Mesodermal cell (in vitro differentiated cells): ENCODE results near the gene CFAP91. TPM values are rescaled to one million over a fixed set of nuclear protein-coding genes. Genes with fewer than 3 reads are reported as not detected.

Experiments used
- H3K27ac ChIP-seq: 2 replicates; pipeline ENCODE4 v1.7.0; 2013; ENCODE audit warnings: mild to moderate bottlenecking, low read depth, low read length, moderate library complexity; ENCODE audit not compliant: severe bottlenecking
- H3K36me3 ChIP-seq: 2 replicates; pipeline ENCODE4 v1.7.1; 2013; ENCODE audit warnings: mild to moderate bottlenecking, low read length, moderate library complexity; ENCODE audit not compliant: control insufficient read depth, insufficient read depth
- H3K4me1 ChIP-seq: one replicate; pipeline ENCODE4 v1.7.1; 2013; ENCODE audit warnings: mild to moderate bottlenecking, low read length; ENCODE audit not compliant: insufficient read depth, control insufficient read depth, poor library complexity, severe bottlenecking
- H3K4me3 ChIP-seq: 2 replicates; pipeline ENCODE4 v1.7.0; 2013; ENCODE audit warnings: low read length, control low read depth, mild to moderate bottlenecking; ENCODE audit not compliant: insufficient read depth, poor library complexity, severe bottlenecking; ENCODE audit errors: extremely low read depth
- H3K9me3 ChIP-seq: 2 replicates; pipeline ENCODE4 v1.7.1; 2013; ENCODE audit warnings: mild to moderate bottlenecking, low read length, moderate library complexity; ENCODE audit not compliant: control insufficient read depth
- WGBS, 2 experiments: methylation state at CpG; one replicate each; pipeline ENCODE4 v1.1.5; 2013; ENCODE audit warnings: missing lambda C conversion rate in 2 of 2; ENCODE audit not compliant: insufficient coverage in 2 of 2; 5-methylcytosine and 5-hydroxymethylcytosine counted together
- polyA plus RNA-seq, 2 experiments: library from polyadenylated mRNA; stranded (reverse); fragments of 50-300 nt; gene quantifications; one replicate each; pipeline ENCODE4 v1.2.3, GENCODE V29; 2013

CFAP91 gene
- 2.8 TPM for polyA plus RNA-seq (2013, experiment 1 of 2)
- polyA plus RNA-seq (2013, experiment 2 of 2), result 1.5 TPM

DNA sequence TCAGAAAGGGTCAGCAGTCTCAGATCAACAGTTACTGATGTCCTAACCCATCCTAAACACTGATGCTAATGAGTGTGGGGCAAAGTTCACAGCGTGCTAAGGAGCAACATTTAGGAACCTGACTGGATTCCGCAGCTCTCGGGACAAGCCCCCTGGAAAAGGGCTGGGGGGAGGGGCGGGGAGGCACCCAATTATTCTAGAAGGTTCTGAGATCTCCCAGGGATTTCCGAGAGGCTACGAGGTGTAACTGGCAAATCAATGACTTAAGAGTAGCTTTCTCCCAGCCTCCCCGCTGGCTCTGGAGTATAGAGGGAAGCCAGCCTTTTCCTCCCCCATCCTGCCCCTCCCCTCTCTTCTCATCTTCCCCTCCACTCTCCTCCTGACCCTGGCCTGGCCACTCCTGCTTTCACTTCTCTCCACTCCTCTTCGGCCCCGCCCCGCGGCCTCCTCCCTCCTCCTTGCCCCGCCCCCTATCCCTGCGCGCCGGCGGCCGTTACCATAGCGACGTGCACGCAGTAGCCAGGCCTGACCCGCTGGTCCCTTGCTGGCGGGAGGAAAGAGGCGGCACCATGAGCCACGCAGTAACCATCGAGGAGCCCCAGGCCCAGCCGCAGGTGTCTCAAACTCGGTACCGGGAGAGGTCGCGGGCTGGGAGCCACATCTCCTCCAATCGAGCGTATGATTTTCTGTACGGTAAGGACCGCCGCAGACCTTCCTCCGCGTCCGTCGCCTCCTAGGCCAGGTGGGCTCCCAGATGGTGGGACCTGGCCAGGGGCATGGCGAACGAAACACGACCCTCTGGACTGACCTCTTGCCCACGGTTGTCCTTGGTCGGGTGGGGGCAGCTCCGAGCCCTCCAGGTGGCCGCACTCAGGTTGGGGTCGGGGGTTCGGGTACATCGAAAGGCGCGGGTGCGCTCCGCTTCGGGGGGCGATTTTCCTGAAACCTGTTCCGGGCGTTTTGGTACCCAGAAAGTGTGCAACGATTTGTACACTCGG lies at the start of gene CFAP91:
Gene CFAP91 (plus strand): TSS at position 493 of the 998 bp plus-strand sequence. CDS start 77 bp downstream, at position 570.
- H3K9me3 ChIP-seq, result no peaks in the 10 kb centered on the region
- H3K4me3 ChIP-seq, result peak within 1 kb of the TSS; percentile 18
- 23 to 34% methylated on average over 52 of the region's 59 CpGs for WGBS, 2 experiments
- H3K36me3 ChIP-seq, result no peaks in the 10 kb centered on the region
- no peaks in the 10 kb centered on the region for H3K4me1 ChIP-seq
- H3K27ac ChIP-seq, result peak within 1 kb of the TSS; percentile 24

DNA sequence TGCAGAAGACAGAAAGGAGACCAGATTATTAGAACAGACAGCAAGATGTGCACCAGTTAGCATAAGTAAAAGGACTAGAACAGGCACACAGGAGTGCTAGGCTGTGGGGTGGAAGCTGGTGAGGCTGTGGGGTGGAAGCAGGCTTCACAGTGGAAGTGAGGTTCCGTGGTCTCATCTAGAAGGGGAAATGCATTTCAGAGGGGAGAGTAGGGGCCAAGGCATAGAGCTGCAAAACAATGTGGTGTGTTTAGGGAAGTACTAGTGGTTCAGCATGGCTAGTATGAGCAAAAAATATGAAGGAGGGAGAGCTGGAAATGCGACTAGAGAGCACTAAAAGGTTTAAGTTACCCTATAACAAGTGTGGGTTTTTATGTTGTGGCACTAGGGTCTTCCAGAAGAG lies 48.9 kb upstream of the CFAP91 start:
- Histone ChIP-seq H3K9me3 (no peaks in the 10 kb centered on the region), H3K36me3 (no peaks in the 10 kb centered on the region), H3K4me3 (no peak overlapping the region), H3K4me1 (no peaks in the 10 kb centered on the region), H3K27ac (no peak overlapping the region)
- WGBS, 2 experiments, result 90 to 100% methylated on average over 1 of the region's 2 CpGs

DNA sequence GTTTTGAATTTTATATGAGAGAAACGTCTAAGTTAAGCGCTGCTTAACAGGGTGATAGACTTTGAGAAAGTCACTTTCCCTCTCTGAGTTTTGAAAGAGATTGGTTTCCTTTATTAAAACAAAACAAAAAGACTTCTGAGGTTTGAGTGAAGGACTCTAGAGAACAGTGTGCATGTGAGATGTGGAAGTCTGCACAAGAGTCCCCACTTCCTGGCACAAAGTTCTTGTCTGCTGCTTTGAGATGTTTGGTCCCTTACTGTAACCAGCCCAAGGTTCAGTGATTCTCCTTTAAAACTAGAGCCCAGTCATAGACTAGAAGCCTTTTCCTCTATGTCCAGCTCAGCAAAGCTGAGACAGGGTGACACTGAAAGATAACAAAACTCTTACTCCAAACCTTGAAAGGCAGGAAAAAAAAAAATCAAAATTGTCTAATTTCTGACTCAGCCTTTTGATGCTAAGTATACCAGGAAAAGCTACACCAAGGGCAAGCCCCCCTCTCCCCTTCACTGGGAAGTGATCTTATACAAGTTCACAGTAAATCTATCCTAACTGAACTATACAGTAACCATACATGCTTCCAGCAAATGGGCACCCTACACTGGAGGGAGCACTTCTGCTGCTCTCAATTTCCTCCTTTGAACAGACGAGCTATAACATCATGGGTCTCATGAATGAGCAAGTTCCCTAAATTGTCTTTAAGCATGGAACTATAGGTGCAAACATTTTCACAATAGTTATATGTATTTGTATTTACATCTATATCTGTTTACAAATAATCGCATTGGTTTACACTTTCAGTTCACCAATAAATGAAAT lies 44.7 kb upstream of the CFAP91 start:
- H3K4me3 ChIP-seq, result no peak overlapping the region
- no peaks in the 10 kb centered on the region for H3K4me1 ChIP-seq
- no peak overlapping the region for H3K27ac ChIP-seq
- H3K9me3 ChIP-seq, result no peaks in the 10 kb centered on the region
- WGBS, 2 experiments, result 0 to 83% methylated on average over 1 to 3 of the region's 4 CpGs
- no peaks in the 10 kb centered on the region for H3K36me3 ChIP-seq

DNA sequence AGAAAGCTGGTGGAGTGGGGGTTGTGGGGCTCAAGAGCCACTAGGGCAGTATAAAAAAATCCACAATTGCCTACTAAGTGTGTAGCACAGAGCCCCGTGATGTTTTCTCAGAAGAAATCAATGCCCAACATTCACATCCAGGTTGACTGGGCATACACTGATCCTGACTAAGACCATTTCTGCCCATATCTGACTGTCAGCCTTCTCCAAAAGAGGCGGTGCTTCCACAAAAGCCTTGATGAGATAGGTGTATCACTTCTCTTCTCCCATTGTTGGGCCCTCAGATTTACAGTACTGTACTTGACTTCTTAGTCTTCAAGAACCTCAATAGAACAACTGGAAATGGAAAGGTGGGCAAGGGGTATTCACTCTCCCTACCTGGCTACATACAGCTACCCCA lies 43.8 kb upstream of the CFAP91 start:
- Histone ChIP-seq H3K27ac (no peak overlapping the region), H3K9me3 (no peaks in the 10 kb centered on the region), H3K4me1 (no peaks in the 10 kb centered on the region), H3K4me3 (no peak overlapping the region), H3K36me3 (no peaks in the 10 kb centered on the region)
- whole genome bisulfite sequencing, 2 experiments, result 91 to 100% methylated on average over 1 to 2 of the region's 2 CpGs

DNA sequence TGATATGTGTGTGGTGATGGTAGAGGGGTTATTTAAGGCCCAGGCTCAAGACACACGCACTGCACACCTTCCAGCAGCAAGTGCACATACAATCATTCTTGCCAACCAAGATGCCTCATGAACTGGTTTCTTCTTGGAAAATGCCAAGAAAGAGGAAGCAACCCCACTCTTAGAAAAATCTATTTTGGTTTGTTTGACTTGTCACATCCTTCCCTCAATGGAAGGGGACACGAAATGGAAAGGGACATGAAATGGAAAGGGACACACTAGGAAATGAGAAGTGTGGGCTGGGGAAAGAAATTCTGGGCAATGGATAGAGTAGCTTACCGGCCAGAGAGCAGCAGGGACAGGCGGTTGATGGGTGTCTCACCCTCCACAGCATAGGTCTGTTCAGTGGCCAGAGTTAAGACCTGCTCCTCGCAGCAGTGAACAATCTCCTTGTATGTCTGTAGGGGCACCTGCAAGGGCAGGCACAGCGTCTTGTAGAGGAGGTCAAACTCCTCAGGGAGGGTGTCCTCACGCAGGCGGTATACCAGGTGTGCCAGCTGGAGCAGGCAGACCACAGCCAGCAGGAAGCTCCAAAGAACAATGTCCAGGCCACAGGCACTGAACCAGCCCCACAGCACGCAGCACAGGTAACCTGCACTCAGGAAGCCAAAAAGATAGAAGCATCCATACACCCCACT lies 43.1 kb upstream of the CFAP91 start:
- Histone ChIP-seq H3K4me3 (no peak overlapping the region), H3K27ac (peak overlapping the region; percentile 3), H3K9me3 (no peaks in the 10 kb centered on the region), H3K36me3 (no peaks in the 10 kb centered on the region), H3K4me1 (no peaks in the 10 kb centered on the region)
- 67 to 85% methylated on average over 7 to 8 of the region's 9 CpGs for WGBS, 2 experiments

DNA sequence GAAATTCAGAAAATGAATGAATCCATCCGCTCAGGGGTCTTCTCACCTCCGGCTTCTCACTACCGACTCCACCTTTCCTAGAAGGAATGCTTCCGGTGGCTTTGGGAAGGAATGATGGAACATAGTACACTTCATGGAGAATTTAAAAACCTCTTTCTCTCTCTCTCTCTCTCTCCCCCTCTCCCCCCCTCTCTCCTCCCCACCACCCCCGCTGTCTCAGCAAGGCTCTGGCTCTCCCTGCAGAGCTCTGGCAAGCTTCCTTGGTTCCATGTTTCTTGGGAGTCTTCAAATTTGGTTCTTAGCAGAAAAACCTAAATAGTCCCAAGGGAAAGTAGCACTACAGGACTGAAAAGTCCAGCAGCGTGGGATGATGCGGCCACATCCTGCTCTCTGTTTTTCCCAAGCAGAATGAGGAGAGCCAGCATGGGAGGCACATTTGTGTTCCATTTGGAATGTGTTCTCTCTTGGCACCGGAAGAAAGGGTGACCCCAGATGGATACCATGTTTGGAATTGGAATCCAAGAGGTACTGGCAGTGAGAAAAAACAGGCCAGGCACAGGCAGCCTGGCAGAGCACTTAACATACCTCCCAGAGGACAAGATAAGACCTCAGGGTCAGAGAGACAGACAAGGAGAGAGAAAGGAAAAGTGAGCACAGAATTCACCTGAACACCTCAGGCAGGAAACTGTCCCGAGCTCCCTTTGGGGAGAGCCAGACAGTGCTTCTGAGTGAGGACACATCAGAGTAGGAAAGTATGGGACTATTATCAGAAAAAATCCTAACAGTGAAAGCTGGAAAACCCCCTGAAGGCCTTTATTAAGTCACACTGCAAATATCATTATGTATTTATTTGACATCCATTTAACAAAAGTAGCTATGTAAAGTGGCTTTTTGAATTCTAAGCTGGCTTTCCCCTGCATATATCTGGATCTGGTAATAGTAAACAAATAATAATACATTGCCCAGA lies 42.1 kb upstream of the CFAP91 start, which contains the start of gene POPDC2:
Gene POPDC2 (minus strand): TSS at position 116 of the 967 bp plus-strand sequence. CDS start 166 bp downstream, outside the sequence.
- Histone ChIP-seq H3K4me3 (no peak within 1 kb of the TSS), H3K36me3 (no peaks in the 10 kb centered on the region), H3K4me1 (peaks cover 5% of the 10 kb centered on the region), H3K27ac (peak within 1 kb of the TSS; percentile 62), H3K9me3 (no peaks in the 10 kb centered on the region)
- WGBS, 2 experiments, result 81 to 92% methylated on average over 6 to 8 of the region's 9 CpGs

DNA sequence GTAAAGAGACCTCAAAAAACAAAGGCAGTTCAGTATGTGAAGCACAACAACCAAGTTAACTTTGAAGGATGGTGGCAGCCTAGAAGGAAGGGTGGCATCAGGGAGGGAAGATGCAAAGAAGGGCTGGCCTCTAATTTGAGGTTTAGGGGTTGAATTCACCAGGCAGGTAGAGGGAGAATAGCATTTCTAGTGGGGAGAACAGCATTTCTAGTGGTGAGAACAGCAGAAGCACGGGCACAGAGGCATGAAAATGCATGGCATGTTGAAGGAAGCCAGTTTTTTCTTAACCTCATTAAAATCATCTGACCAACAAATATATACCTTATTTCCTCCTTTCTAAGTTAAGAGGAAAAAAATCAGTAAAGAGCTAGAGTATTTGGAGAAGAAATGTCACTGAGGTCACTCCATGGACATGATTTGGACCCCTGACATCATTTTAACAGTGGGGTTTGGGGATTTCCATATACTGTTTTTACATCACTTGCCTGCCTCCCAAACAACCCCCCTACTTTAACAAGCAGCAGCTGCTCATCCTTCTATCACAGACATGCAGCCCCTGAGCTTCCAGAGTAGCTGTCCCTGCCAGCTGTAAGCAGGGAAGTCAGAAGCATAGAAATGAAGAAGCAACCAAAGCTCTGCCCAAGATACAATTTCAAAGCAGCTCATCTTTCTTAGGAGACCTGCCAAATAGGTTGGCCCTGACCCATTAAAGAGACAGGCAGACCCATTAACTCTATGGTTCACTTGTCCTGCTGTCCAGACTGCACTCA lies 40.0 kb upstream of the CFAP91 start:
- Histone ChIP-seq H3K4me3 (no peak overlapping the region), H3K4me1 (peaks cover 6% of the 10 kb centered on the region), H3K27ac (no peak overlapping the region), H3K9me3 (no peaks in the 10 kb centered on the region), H3K36me3 (no peaks in the 10 kb centered on the region)
- 63% methylated on average over 1 of the region's 1 CpG; no CpG with 5 or more reads in 1 of the 2 experiments for WGBS, 2 experiments

DNA sequence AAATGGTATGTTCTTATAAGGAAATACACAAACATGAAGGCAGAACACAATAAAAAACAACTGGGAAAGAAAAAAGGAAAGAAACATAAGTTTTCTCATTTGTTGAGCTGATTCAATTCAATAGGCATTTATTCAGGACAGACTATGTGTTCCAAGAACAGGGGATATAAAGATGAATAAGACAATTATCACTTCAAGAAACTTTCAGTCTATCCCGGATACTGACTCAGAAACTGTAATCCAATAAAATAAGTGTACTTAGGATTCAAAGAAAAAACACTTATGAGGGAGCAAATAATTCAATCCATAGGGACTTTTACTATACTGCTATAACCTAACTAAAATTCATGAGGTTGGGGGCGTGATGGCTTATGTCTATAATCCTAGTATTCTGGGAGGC lies 38.9 kb upstream of the CFAP91 start:
- WGBS, 2 experiments, result no CpG with 5 or more reads among the region's 2 CpGs
- no peaks in the 10 kb centered on the region for H3K9me3 ChIP-seq
- peaks cover 5% of the 10 kb centered on the region for H3K36me3 ChIP-seq
- H3K4me3 ChIP-seq, result no peak overlapping the region
- peaks cover 6% of the 10 kb centered on the region for H3K4me1 ChIP-seq
- H3K27ac ChIP-seq, result no peak overlapping the region

DNA sequence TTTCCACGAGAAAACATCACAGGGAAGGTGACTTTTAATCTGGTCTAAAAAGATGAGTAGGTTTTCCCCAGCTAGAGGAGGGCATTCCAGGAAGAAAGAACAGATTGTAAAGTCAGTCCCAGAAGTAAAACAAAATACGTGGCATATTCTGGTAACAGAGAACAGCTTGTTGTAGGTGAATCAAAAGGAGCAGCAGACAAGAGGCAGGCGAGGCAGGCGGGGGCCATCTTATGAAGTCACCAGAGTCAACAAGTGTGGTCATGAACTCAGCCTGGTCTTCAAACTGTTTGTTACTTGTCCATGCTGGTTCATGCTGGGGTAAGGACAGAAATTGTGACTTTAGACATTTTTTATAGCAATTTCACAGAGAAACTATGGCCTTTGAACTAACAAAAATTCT lies 38.5 kb upstream of the CFAP91 start:
- no peak overlapping the region for H3K4me3 ChIP-seq
- H3K36me3 ChIP-seq, result peaks cover 5% of the 10 kb centered on the region
- no peak overlapping the region for H3K27ac ChIP-seq
- 91 to 95% methylated on average over 3 to 4 of the region's 4 CpGs for WGBS, 2 experiments
- peaks cover 6% of the 10 kb centered on the region for H3K4me1 ChIP-seq
- H3K9me3 ChIP-seq, result no peaks in the 10 kb centered on the region
